ENCODE data around the gene NAA80.
A peak's percentile ranks its signal among the peaks of the same experiment; 100 is the strongest.

Gene NAA80

GRCh38 chr3:50298836-50299637 lies at the start of gene NAA80, which contains the start of gene HYAL3:
TSS of gene NAA80 (minus strand) at chr3:50299405. CDS start at chr3:50297463, 1,942 bp downstream.
TSS of gene HYAL3 (minus strand) at chr3:50299405. CDS start at chr3:50295602, 3,803 bp downstream.
- peak; percentile 93 for DNase-seq

GRCh38 chr3:50347187-50347813 lies 48.1 kb upstream of the NAA80 start:
- peak; percentile 50 for DNase-seq

- peak; percentile 55 for DNase-seq
Measured at GRCh38 chr3:50345586-50346234, 46.5 kb upstream of the NAA80 start, which contains the start of gene ZMYND10. TSS of gene ZMYND10 (minus strand) at chr3:50345732. CDS start at chr3:50345579, 153 bp downstream.

DNA sequence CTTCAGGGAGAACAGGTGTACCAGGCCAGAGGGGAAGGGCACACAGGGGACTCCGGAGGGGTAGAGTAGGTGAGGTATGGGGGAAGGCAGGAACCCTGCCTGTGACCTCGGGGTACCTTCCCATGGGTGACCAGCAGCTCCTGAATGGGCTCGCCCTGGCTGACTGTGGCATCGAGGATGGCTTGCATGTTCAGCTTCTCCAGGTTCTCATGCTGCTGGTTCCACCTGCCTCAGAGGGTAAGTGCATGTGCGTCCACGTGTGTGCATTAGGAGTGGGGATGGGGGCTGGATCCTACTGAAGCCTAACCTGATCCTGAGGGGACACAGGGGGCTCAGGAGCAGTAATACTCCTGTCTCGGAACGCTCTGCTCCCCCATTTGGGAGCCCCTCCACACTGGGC lies 45.8 kb upstream of the NAA80 start:
- DNase-seq: no peak

DNA sequence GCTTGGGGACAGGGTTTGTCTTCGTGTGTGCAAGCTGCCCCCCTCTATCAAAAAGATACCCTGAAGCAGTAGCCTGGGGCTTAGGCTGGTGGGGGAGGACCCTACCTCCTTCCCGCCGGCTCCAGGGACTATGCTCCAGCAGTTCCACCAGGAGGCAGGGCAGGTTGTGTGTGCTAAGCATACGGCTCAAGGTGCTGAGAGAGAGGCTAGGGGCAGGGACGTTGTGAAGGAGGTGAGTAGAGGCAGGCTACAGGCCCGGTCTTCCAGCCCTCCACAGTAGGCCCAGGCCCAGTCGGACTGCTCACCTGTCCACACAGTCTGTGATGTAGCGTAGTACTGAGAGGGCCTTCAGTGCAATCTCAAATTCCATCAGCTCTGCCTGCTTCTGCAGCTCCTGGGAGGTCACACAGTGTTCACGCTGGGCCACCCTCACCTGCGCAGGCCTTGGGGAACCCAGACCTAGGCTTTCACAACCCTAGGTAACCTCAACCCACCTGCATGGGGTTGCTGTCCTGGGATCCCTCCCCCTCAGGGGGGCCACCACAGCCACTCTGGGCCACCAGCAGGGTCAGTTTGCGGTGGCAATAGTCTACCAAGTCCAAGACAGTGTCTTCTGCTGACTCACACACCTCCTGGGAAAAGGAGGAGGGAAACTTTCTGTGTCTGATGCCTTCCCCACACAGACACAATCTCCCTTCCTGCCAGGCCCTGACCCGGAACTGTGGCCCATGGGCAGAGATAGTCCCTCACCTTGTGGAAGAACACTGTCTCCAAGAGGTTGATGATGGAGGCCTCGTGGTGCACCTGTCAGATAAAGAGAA lies 43.8 kb upstream of the NAA80 start:
- DNase-seq: no peak

DNA sequence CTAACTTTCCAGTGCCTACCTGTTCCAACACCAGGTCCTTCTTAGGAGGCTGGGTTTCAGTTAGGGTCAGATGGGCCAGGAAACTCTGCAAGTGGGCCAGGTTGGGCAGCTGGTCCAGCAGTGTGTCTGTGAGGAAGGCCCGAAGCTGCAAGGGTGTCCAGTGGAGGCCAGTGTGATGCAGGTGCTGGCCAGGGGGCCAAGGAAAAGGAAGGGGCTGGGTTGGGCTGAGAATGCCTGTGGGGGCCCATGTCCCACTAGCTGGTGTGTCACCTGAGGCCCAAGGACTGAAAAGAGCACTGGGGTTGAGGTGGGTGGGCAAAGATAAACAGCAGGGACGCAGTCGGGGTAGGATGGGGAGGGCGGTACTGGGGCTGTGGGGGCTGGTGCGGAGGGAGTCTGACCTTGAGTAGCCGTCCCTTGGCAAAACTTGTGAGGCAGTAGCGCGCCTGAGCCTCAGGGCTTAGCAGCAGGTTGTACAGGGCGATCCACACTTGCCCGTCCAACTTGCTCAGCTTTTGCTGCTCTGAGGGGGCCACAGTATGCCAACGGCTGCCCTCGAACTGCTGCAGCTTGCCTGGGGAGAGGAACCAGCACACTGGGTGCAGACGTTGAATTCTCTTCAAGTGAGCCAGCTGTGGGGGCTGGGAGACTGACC lies 42.9 kb upstream of the NAA80 start:
- no peak for DNase-seq

- DNase-seq: no peak
Measured at GRCh38 chr3:50341537-50341936, 42.3 kb upstream of the NAA80 start.

- no peak for DNase-seq
Measured at GRCh38 chr3:50340448-50341329, 41.5 kb upstream of the NAA80 start, which contains the start of gene RASSF1. TSS of gene RASSF1 (minus strand) at chr3:50340836. CDS start at chr3:50340805, 31 bp downstream.

DNA sequence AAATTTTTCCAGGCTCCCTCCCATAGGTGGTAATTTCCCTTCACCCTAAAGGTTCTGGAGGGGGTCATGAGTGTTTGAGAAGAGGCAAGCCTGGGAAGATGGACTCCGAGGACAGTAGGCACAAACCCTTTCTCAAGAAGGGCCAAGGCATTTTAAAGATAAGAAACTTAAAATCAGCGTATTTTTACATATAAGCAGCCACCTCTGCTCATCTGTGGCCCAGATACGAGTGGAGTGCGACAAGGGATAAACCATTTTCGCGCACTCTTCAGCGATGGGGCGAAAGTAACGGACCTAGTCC lies 40.9 kb upstream of the NAA80 start:
- DNase-seq: no peak

GRCh38 chr3:50339485-50340146 lies 40.4 kb upstream of the NAA80 start:
- no peak for DNase-seq

GRCh38 chr3:50338965-50339364 lies 39.8 kb upstream of the NAA80 start:
- no peak for DNase-seq

DNA sequence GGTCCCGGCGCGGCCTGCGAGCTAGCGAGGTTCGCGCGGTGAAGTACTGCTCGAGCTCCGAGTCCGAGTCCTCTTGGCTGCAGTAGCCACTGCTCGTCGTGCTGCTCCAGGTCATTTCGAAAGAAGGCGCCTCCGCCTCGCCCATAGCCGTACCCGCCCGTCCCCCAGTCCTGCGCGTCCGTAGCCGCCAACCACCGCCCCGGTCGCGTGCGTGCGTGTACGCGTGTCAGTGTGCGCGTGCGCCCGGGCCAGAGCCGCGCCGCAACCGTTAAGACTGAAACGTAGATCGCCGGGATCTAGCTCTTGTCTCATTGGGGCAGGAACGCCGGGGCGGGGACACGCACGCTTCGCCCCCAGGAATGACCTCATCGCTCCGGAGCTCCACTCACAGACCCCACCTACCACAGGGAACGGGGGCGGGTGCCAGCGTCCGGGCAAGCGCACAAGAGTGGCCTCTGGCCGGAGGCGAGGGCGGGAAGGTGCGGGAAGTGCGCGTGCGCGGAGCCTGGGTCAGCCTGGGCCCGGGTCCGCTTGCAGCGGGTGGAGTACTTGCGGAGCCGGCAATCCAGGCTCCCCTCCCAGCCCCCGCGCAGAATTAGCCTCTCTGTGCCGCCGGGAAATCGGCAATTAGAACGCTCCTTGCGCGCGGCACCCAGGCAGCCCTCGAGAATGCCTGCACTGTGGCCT lies 38.1 kb upstream of the NAA80 start:
- DNase-seq: peak; percentile 92

- DNase-seq: no peak
Measured at GRCh38 chr3:50336452-50337174, 37.4 kb upstream of the NAA80 start.

GRCh38 chr3:50334339-50335075 lies 35.3 kb upstream of the NAA80 start:
- DNase-seq: no peak

GRCh38 chr3:50333744-50334328 lies 34.6 kb upstream of the NAA80 start:
- DNase-seq: no peak

GRCh38 chr3:50331364-50331907 lies 32.2 kb upstream of the NAA80 start:
- no peak for DNase-seq

DNA sequence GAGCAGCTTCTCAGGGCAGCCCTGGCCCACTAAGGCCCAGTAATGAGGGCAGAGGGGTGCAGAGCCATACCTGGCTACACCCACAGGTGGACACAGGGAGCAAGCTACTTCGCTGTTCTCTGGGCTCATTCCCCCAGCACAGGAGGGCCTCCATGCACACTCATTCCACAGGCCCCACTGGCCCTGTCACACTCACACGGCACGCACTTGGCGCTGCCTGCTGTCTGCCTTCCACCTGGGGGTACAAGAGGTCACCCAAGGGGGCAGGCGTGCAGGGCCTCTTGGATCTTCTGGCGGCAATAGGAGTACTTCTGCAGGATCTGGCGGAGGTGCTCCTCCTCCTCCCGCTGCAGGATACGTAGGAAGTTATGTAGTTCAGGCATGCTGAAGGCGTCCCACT lies 31.1 kb upstream of the NAA80 start:
- DNase-seq: no peak

Data from NCI-H1105 treated with DMSO at 0.1 percent for 48 hours (cell line).